GM21576 (cell line): ENCODE measurements around the gene SEMA6C.

Source experiments
- ATAC-seq: cut with Tn5 transposase; IDR thresholded peaks from one replicate; pipeline ENCODE4 v1.9.1; 2021; ENCODE audit warnings: mild to moderate bottlenecking, moderate library complexity; ENCODE audit not compliant: unreplicated experiment

The SEMA6C gene

GRCh38 chr1:151158751-151159251 lies 12.4 kb upstream of the SEMA6C start:
- ATAC-seq: no peak

GRCh38 chr1:151158326-151158725 lies 11.9 kb upstream of the SEMA6C start:
- ATAC-seq: no peak

GRCh38 chr1:151157067-151157531 lies 10.7 kb upstream of the SEMA6C start:
- no peak for ATAC-seq

GRCh38 chr1:151156515-151156819 lies 10.0 kb upstream of the SEMA6C start, which contains the start of gene TNFAIP8L2:
TSS of gene TNFAIP8L2 (plus strand) at chr1:151156649. CDS start at chr1:151158698, 2,049 bp downstream.
- ATAC-seq: peak; percentile 73

DNA sequence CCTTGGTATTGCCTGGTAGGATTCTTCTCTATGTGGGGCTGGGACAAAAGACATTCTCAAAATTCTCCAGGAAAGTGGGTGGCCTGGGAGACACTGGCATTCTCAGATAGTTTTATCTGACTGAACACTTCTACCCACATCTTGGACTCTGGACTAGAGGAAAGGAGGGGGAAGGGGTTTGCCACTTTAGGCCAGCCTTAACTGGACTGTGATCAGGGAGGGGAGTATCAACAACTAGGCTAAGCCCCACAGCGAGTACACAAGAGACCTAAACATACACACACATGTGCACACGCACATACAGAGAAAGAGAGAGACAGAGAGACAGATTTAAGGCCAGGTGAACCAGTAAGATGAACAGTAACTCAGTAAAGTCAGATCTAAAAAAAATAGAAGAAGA lies 1.2 kb upstream of the SEMA6C start:
- ATAC-seq: no peak

- ATAC-seq: no peak
These were observed 687 bp upstream of the SEMA6C start for GRCh38 chr1:151147132-151147503.

GRCh38 chr1:151146072-151146411 lies 389 bp downstream of the SEMA6C start:
- peak; percentile 7 for ATAC-seq

GRCh38 chr1:151145304-151146071 lies 943 bp downstream of the SEMA6C start:
- ATAC-seq: no peak

DNA sequence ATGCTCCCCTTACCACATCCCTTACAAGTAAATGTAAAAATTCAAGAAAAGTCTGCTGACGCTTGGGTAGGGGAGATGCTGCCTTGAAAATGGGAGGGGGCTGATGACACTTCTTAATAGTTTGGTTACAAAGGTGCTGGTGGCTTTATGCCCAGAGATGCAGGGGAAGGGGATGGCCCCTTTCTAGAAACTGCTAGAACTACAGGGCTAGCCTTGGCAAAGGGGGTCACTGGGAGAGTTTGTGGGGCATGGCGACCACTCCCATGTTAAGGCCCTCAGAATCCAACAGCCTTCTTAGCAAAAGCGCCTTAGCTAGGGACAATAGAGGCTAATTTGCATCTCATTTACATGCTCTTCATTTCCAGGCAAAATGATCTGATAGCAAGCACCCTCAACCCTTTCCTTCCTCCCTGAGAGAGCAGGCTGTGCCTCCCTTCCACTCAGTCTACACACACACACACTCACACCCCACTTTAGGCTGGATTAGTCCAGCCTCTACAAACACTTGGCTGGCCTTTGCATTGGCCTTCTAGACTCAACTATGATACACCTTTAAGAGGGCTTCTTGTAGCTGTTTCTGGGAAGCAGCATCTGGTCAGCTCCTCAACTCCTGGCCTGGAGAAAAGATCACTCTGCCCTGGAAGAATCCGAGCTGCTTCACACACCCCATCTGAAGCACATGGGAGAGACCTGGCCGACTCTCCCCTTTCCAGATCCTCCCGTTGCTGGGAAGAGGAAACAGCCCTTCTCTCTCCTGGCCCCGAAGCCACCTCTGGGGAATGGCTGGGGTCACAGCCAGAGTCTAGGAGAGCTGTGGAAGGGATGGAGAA lies 1.7 kb downstream of the SEMA6C start:
- no peak for ATAC-seq

GRCh38 chr1:151143986-151144385 lies 2.4 kb downstream of the SEMA6C start:
- no peak for ATAC-seq

- ATAC-seq: no peak
These were observed 3.4 kb downstream of the SEMA6C start for GRCh38 chr1:151143057-151143435.

DNA sequence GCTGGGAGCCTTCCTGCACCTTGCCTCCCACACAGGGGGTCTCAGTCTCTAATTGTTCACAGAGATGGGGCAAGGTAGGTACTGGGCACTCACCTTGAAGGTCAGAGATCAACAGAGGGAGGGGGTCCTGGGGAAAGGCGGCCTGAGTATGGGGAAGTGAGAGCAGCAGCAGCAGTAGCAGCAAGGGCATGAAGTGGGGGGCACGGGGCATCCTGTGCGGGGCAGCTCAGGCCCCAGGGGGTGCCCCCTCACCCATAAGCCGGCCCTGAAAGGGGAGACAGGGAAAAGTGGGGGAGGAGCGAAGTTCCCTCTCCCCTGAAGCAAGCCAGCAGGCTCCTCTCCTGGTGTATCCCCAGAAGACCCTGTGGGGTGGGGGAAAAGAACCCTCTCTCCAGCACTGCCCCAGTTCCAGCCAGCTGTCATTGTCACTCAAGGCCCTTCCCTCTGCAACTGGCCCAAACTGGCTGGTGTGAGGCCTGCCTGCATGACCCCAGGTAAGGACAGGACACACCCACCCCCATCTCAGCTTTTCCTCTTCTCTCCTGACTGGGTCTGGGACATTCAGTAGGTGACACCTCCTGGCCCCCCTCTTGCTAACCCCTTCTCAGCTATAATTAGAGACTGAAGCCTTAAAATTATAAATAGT lies 3.9 kb downstream of the SEMA6C start:
- ATAC-seq: no peak

DNA sequence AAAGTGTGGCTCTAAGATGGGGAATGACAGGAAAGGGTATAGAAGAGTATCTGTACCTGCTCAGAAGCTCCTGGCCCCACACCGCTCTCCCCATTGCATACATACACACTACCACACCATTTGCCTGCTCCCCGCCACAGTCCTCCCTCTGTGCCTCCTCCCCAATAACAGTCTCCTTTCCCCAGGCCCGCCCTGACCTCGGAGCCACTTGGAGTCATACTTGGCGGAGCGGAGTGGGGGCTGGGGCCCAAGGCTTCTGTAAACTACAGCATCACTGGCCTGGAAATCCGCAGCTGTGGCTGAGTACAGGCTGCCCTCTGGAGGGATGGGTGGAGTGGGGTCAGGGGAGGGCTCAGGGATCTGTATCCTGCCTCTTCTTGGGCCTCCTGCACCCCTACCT lies 8.6 kb downstream of the SEMA6C start:
- no peak for ATAC-seq

- ATAC-seq: no peak
These were observed 10.7 kb downstream of the SEMA6C start for GRCh38 chr1:151135433-151136385.

- ATAC-seq: no peak
These were observed 11.4 kb downstream of the SEMA6C start for GRCh38 chr1:151134991-151135390.

GRCh38 chr1:151134396-151134795 lies 12.0 kb downstream of the SEMA6C start:
- ATAC-seq: no peak

DNA sequence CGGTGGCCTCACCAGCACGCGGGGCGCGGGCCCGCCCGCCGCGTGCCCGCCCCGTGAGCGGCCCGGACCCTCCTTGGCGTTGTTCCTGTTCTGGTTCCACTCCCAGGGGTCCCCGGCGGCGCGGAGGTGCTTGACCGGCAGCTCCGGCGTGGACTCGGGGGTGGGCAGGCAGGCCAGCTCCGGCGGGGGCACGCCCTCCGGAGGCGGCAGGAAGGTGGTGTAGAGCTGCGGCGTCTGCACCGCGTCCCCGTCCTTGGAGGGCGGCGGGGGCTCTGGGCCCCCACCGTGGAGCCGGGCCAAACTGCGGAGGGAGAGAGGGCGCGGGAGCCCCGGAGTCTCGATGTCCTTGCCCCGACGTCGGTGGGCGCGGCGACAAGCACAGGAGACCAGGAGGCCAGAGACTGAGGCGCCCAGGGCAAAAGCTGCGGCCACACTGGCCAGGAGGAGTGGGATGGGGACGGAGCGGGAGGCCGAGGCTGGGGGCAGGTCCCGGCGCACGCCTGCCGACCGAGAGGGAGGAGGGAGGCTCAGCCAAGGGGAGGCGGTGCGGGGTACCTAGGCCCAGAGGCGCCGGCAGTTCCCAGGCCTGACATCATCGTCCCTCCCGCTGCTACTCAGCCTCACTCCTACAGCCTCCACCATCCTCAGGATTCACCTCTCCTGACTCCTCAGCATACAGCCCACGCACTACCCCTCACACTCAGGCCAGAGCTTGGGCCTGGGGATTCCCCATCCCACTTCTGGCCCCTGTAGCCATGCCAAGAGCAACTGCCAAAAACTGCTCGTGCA lies 13.2 kb downstream of the SEMA6C start:
- no peak for ATAC-seq

- no peak for ATAC-seq
These were observed 14.0 kb downstream of the SEMA6C start for GRCh38 chr1:151132335-151133017.

DNA sequence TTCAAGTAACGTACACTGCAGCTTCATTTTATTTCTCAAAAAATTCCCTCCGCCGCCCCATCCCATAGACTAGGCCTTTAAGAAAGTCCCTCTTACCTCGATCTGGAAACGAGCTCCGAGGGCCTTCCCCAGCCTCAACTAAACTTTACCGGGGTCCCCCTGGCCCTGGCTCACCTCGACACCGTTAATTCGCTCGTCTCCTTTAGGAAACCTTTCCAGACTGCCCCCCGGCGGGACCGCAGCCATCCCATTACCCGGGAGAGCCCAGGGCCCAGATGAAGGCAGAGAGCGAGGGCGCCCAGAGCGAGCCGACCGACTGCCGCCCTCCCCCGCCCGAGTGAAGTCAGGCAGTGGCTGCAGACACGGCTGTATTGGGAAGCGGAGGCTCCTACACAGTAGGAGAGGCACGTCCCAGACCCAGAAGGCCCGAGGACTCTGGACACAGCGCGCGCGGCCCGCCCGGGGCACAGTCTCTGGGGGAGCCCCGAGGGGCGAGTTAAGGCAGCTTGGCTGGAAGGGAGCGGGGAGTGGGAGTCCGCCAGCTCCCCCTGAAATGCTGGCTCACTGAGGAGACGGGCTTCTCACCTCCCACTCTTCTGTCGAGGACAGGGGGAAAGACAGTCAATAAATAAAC lies 14.6 kb downstream of the SEMA6C start:
- ATAC-seq: no peak
